Stomach (tissue), 4 donors: ENCODE data around the gene CDC45.

ENCODE experiments used
- EP300 ChIP-seq: sonication (generic); formaldehyde crosslinking; IDR thresholded peaks from one replicate; pipeline ENCODE4 v1.6.1; 2017; ENCODE audit warnings: antibody characterized with exemption
- POLR2A ChIP-seq, 4 donors: fragments of 450-650 bp; IDR thresholded peaks; one replicate each; pipeline ENCODE4 v1.6.1; 2016; ENCODE audit warnings: antibody characterized with exemption in 4 of 4, control low read depth in 2 of 4, mild to moderate bottlenecking in 1 of 4, moderate library complexity in 1 of 4
- TF ChIP-seq, protein P1 (sequence below), 7 experiments: fragments of 450-650 bp in 4 of 7; fragments of 200-600 bp in 3 of 7; sonication (generic) in 3 of 7; IDR thresholded peaks; one replicate each; pipeline ENCODE4 v1.5.1; 2016 to 2019; ENCODE audit warnings: antibody characterized with exemption in 7 of 7, control low read depth in 2 of 7, mild to moderate bottlenecking in 1 of 7

DNA sequence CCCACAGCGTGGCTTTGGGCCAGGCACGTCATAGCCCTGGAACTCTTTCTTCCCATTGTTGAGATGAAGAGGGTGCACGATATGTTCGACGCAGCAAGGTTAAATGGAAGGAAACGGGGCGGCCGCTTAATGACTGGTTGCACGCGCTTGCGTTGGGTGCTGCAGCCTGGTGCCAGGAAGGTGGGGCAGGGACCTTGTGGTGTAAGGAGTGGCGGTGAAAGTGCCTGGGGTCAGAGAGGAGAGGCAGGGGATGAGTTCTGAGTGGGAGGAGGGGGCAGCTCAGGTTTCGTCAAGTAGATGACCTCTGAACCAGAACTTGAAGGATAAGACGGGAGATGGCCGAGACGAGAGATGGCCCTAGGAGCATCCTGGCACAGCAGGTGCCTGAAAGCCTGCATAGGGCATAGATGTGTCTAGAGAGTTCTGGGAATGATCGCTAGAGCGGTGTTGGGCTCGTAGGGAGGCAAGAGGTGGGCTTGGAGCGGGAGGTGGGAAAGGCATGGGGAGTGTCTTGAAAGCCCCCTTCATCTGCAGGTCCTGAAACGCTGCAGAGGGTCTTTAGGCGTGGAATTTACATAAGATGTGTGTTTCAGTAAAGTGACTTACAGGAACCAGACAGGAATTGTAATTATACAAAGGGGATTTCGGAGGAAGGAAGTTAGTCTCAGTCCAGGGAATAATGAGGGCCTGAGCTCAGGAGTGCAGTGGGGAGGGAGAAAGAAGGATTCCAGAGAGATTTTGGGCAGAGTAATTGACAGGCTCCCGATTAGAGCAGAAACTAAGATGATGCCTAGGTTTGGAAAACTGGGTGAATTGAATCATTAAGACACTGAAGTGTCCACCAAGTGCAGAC is 87.7 kb downstream of the CDC45 start:
- TF ChIP-seq, protein P1, sequence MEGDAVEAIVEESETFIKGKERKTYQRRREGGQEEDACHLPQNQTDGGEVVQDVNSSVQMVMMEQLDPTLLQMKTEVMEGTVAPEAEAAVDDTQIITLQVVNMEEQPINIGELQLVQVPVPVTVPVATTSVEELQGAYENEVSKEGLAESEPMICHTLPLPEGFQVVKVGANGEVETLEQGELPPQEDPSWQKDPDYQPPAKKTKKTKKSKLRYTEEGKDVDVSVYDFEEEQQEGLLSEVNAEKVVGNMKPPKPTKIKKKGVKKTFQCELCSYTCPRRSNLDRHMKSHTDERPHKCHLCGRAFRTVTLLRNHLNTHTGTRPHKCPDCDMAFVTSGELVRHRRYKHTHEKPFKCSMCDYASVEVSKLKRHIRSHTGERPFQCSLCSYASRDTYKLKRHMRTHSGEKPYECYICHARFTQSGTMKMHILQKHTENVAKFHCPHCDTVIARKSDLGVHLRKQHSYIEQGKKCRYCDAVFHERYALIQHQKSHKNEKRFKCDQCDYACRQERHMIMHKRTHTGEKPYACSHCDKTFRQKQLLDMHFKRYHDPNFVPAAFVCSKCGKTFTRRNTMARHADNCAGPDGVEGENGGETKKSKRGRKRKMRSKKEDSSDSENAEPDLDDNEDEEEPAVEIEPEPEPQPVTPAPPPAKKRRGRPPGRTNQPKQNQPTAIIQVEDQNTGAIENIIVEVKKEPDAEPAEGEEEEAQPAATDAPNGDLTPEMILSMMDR (IDR thresholded peaks at IDR 0.05), result no peak
- TF ChIP-seq POLR2A (IDR thresholded peaks at IDR 0.05), result no peak
- no peak for TF ChIP-seq EP300
